ENCODE results near the gene PAAF1. TPM values are rescaled to one million over a fixed set of nuclear protein-coding genes. Genes with fewer than 3 reads are reported as not detected.

Gene PAAF1
- total and polyA plus RNA-seq, 7 donors = 10.9 to 20.7 (median 16.7) TPM

- Histone ChIP-seq H3K4me1 (peaks cover 0 to 16% (median 12%) of the 10 kb centered on the region in 4 donors), H3K27me3 (no peaks in the 10 kb centered on the region), H3K9me3 (no peaks in the 10 kb centered on the region), H3K4me3 (no peak overlapping the region), H3K36me3 (peaks cover 0 to 42% (median 8%) of the 10 kb centered on the region in 4 donors), H3K27ac (no peak overlapping the region)
- no peak for DNase-seq
- intact Hi-C loops (cut with DNase I) = no loop called here
- 94 to 96% methylated on average over 3 of the region's 3 CpGs for WGBS, 2 donors
- TF ChIP-seq EP300 (IDR thresholded peaks at IDR 0.05) (no peak), POLR2AphosphoS5 (IDR thresholded peaks at IDR 0.05) (no peak), POLR2A (IDR thresholded peaks at IDR 0.05) (no peak), CTCF (IDR thresholded peaks at IDR 0.05) (no peak)
These were observed 101.8 kb downstream of the PAAF1 start for GRCh38 chr11:73978576-73979086.

- WGBS, 2 donors = 18 to 32% methylated on average over 6 of the region's 6 CpGs
- no peaks in the 10 kb centered on the region for H3K9me3 ChIP-seq
- intact Hi-C loops (cut with DNase I) = loop anchor here (5.0 kb wide), 1 partner anchor 192 kb away; the partner anchor contains the start of genes C2CD3 and PPME1
- peak overlapping the region in 2 of 4 donors; percentile 44 to 90 for H3K27ac ChIP-seq
- H3K27me3 ChIP-seq = no peaks in the 10 kb centered on the region
- peaks cover 0 to 19% (median 14%) of the 10 kb centered on the region in 4 donors for H3K4me1 ChIP-seq
- H3K36me3 ChIP-seq = peaks cover 0 to 32% (median 8%) of the 10 kb centered on the region in 4 donors
- peak overlapping the region in 1 of 4 donors; percentile 65 for H3K4me3 ChIP-seq
- peak; percentile 63 for DNase-seq
- no peak for TF ChIP-seq POLR2A (IDR thresholded peaks at IDR 0.05)
- TF ChIP-seq EP300 (IDR thresholded peaks at IDR 0.05) = no peak
- TF ChIP-seq POLR2AphosphoS5 (IDR thresholded peaks at IDR 0.05) = no peak
- no peak for TF ChIP-seq CTCF (IDR thresholded peaks at IDR 0.05)
These were observed 103.5 kb downstream of the PAAF1 start for GRCh38 chr11:73980001-73980961.

Other genes starting within 250 kb of the PAAF1 start
- 10 to 100 TPM; 30.3 to 90.3 (median 45.2) TPM for gene PLEKHB1, start 230.4 kb upstream of the PAAF1 start, total RNA-seq
- 10 to 100 TPM; 15.2 to 21.6 (median 17.8) TPM for gene PLEKHB1, start 230.4 kb upstream of the PAAF1 start, polyA plus RNA-seq
- 100 to 1,000 TPM; 110 to 162 (median 140) TPM for gene RAB6A, start 115.9 kb upstream of the PAAF1 start, total RNA-seq
- gene RAB6A, start 115.9 kb upstream of the PAAF1 start, polyA plus RNA-seq = 100 to 1,000 TPM in 1 of 3 donors, 10 to 100 TPM in 2; 60.9 to 118 (median 92.5) TPM
- 10 to 100 TPM in 3 of 4 donors, 1 to 10 TPM in 1; 7.7 to 33.2 (median 19.8) TPM for gene MRPL48, start 89.1 kb upstream of the PAAF1 start, total RNA-seq
- 10 to 100 TPM; 31.3 to 82.3 (median 60.7) TPM for gene MRPL48, start 89.1 kb upstream of the PAAF1 start, polyA plus RNA-seq
- gene COA4, start 153 bp upstream of the PAAF1 start, total RNA-seq = 10 to 100 TPM; 64.3 to 87.4 (median 75.8) TPM
- gene COA4, start 153 bp upstream of the PAAF1 start, polyA plus RNA-seq = 100 to 1,000 TPM; 114 to 117 (median 117) TPM
- under 1 TPM in 1 of 4 donors, not detected in 3; 0.27 TPM for gene DNAJB13, start 74.0 kb downstream of the PAAF1 start, total RNA-seq
- not detected for gene DNAJB13, start 74.0 kb downstream of the PAAF1 start, polyA plus RNA-seq
- 10 to 100 TPM; 23.8 to 38.8 (median 27.9) TPM for gene UCP2, start 105.8 kb downstream of the PAAF1 start, total RNA-seq
- 100 to 1,000 TPM in 1 of 3 donors, 10 to 100 TPM in 2; 37.2 to 117 (median 52.5) TPM for gene UCP2, start 105.8 kb downstream of the PAAF1 start, polyA plus RNA-seq
- gene UCP3, start 132.1 kb downstream of the PAAF1 start, total RNA-seq = 1 to 10 TPM in 2 of 4 donors, under 1 TPM in 2; 0.41 to 2.8 (median 1.0) TPM
- 1 to 10 TPM in 1 of 3 donors, under 1 TPM in 1, not detected in 1; 0.23 to 1.9 TPM for gene UCP3, start 132.1 kb downstream of the PAAF1 start, polyA plus RNA-seq

All from sigmoid colon (tissue), 7 donors.